ENCODE results near the gene RPL23. TPM values are rescaled to one million over a fixed set of nuclear protein-coding genes. Genes with fewer than 3 reads are reported as not detected.

The RPL23 gene
- total and polyA plus RNA-seq, 9 of the 15 experiments (the other 6 are each of a cell fraction or from before 2014, with no cell fraction given), result 1,745 to 3,667 (median 3,096) TPM

DNA sequence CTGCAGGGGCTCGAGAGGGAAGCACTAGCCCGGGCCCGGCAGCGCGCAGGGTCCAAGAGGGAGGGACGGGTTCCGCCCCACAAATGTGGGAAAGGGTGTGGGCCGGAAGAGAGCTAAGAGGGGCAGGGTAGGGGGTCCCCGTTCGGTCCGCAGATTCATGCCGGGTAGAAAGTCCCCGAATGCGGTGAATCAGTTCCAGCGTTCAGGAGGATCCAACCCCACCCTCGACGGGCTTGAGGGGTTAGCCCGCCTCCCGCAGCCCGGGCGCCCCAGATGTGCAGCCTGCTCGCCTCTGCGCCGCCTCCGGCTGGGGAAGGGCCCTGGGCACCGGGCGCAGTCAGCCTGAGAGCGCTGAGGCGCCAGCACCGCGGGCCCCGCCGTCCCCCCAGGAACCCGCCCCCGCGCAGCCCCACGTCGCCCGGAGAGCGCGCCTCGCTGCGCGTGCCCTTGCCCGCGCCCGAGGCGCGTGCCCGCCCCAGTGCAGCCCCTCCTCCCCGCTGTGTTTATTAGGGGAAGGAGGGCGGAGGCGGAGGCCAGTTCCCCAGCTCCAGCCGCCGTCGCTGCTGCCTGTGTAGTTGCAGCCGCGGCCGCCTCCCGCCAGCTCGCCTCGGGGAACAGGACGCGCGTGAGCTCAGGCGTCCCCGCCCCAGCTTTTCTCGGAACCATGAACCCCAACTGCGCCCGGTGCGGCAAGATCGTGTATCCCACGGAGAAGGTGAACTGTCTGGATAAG, 16.2 kb upstream of the RPL23 start, which contains the start of gene LASP1 (continued):
- TF ChIP-seq NR0B1 (IDR thresholded peaks at IDR 0.05; ENCODE audit: partially characterized antibody), result no peak
- TF ChIP-seq NCOR1 (IDR thresholded peaks at IDR 0.05), result no peak; the same call in 1 of the 2 replicates
- TF ChIP-seq PHB2 (IDR thresholded peaks at IDR 0.05; ENCODE audit: low read depth), result no peak
- no peak for TF ChIP-seq MBD2 (IDR thresholded peaks at IDR 0.05; ENCODE audit: borderline replicate concordance, low read depth)
- peak; percentile 51; the same call in 1 of the 2 replicates for TF ChIP-seq ZKSCAN8 (CRISPR knock-in tag; IDR thresholded peaks at IDR 0.05)
- TF ChIP-seq TBP (optimal IDR thresholded peaks at IDR 0.05; ENCODE audit: low read depth, low read length), result peak; percentile 96
- TF ChIP-seq ZC3H11A (IDR thresholded peaks at IDR 0.05; ENCODE audit: low read depth, low read length), result no peak
- no peak for TF ChIP-seq ZNF79 (CRISPR knock-in tag; IDR thresholded peaks at IDR 0.05; ENCODE audit: low read depth)
- TF ChIP-seq CTBP1 (IDR thresholded peaks at IDR 0.05; ENCODE audit: borderline replicate concordance), result peak; percentile 73
- TF ChIP-seq TAF15 (IDR thresholded peaks at IDR 0.05; ENCODE audit: low read depth, low read length), result no peak
- peak; percentile 81 for TF ChIP-seq CCNT2 (IDR thresholded peaks at IDR 0.05; ENCODE audit: borderline replicate concordance, extremely low read depth, insufficient read length, low read depth, low read length)
- TF ChIP-seq WHSC1 (IDR thresholded peaks at IDR 0.05; ENCODE audit: low read length), result no peak
- no peak for TF ChIP-seq ADNP (tag; IDR thresholded peaks at IDR 0.05)
- TF ChIP-seq KDM5B (IDR thresholded peaks at IDR 0.05; ENCODE audit: insufficient replicate concordance, low read depth, low read length), result peak; percentile 95
- peak; percentile 72 for TF ChIP-seq MTA3 (IDR thresholded peaks at IDR 0.05; ENCODE audit: borderline replicate concordance)
- TF ChIP-seq HDAC3 (IDR thresholded peaks at IDR 0.05; ENCODE audit: borderline replicate concordance, partially characterized antibody), result no peak
- no peak for TF ChIP-seq ZBED1 (IDR thresholded peaks at IDR 0.05)
- TF ChIP-seq TSC22D4 (tag; IDR thresholded peaks at IDR 0.05), result no peak
- TF ChIP-seq, protein P1, sequence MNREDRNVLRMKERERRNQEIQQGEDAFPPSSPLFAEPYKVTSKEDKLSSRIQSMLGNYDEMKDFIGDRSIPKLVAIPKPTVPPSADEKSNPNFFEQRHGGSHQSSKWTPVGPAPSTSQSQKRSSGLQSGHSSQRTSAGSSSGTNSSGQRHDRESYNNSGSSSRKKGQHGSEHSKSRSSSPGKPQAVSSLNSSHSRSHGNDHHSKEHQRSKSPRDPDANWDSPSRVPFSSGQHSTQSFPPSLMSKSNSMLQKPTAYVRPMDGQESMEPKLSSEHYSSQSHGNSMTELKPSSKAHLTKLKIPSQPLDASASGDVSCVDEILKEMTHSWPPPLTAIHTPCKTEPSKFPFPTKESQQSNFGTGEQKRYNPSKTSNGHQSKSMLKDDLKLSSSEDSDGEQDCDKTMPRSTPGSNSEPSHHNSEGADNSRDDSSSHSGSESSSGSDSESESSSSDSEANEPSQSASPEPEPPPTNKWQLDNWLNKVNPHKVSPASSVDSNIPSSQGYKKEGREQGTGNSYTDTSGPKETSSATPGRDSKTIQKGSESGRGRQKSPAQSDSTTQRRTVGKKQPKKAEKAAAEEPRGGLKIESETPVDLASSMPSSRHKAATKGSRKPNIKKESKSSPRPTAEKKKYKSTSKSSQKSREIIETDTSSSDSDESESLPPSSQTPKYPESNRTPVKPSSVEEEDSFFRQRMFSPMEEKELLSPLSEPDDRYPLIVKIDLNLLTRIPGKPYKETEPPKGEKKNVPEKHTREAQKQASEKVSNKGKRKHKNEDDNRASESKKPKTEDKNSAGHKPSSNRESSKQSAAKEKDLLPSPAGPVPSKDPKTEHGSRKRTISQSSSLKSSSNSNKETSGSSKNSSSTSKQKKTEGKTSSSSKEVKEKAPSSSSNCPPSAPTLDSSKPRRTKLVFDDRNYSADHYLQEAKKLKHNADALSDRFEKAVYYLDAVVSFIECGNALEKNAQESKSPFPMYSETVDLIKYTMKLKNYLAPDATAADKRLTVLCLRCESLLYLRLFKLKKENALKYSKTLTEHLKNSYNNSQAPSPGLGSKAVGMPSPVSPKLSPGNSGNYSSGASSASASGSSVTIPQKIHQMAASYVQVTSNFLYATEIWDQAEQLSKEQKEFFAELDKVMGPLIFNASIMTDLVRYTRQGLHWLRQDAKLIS (CRISPR knock-in tag; IDR thresholded peaks at IDR 0.05), result peak; percentile 38; the same call in 1 of the 2 replicates
- TF ChIP-seq ZFX (CRISPR knock-in tag; IDR thresholded peaks at IDR 0.05), result no peak
- peak; percentile 80 for TF ChIP-seq EGR1 (conservative IDR thresholded peaks at IDR 0.05)
- TF ChIP-seq JUND (IDR thresholded peaks at IDR 0.05; ENCODE audit: borderline replicate concordance, low read depth, low read length), result no peak
- TF ChIP-seq JUND (tag; IDR thresholded peaks at IDR 0.05; ENCODE audit: borderline replicate concordance, low read depth, low read length), result peak; percentile 0; the same call in 1 of the 3 replicates
- TF ChIP-seq ELK1 (CRISPR knock-in tag; IDR thresholded peaks at IDR 0.05), result no peak
